IMR-90 (cell line): ENCODE data around the gene ARAP1.

ENCODE experiments used
- ELK1 ChIP-seq: fragments of 150-350 bp; IDR thresholded peaks from 2 replicates; pipeline ENCODE4 v1.6.1; 2016; ENCODE audit warnings: low read depth, mild to moderate bottlenecking, low read length, moderate library complexity, borderline replicate concordance
- USF2 ChIP-seq: fragments of 150-350 bp; IDR thresholded peaks from 2 replicates; pipeline ENCODE4 v1.6.1; 2017; ENCODE audit warnings: mild to moderate bottlenecking, antibody characterized with exemption, low read length, low read depth

GRCh38 chr11:72772059-72772458 is 19.9 kb upstream of the ARAP1 start:
- TF ChIP-seq USF2 (no peak), ELK1 (no peak)
